Astrocyte of the cerebellum (primary cell): ENCODE results near the gene SULT2B1.
"Not testable (repeated sequence)": the region's sequence is repeated elsewhere in the genome, so short reads cannot be mapped to it uniquely, and the experiment has no call there.

Experiments used
- DNase-seq: peaks from one replicate; pipeline ENCODE4 v3.0.0-alpha.2; 2011; ENCODE audit warnings: low read depth
- H3K4me3 ChIP-seq: 2 replicates; pipeline ENCODE4 v1.5.1; 2011; ENCODE audit warnings: mild to moderate bottlenecking, low read depth, low read length, moderate library complexity
- CTCF ChIP-seq: IDR thresholded peaks from 2 replicates; pipeline ENCODE4 v1.5.1; 2012; ENCODE audit warnings: low read length, low read depth, moderate library complexity, mild to moderate bottlenecking; ENCODE audit errors: missing control alignments
- in situ Hi-C: cut with HindIII; loops from 2 replicates; pipeline ENCODE4 v1.10.0; 2017; ENCODE audit warnings: low sequenced_read_pairs

The SULT2B1 gene

DNA sequence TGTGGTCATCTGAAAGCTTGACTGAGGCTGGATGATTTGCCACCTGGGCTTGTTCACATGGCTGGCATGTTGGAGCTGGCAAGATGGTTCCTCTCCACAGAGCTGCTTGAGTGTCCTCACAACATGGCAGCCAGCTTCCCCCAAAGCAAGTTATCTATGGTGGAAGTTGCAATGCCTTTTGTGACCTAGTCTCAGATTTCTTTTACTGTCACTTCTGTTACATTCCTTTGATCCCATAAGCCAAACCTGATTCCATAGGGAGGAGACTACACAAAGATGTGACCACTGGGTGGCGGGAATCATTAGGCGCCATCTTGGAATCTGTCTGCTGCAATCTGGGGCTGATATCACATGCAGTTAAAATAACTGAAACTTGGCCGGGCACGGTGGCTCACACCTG is 22.8 kb upstream of the SULT2B1 start:
- no peak overlapping the region for H3K4me3 ChIP-seq
- DNase-seq: no peak
- in situ Hi-C loops: no loop called here
- TF ChIP-seq CTCF: no peak

GRCh38 chr19:48530066-48530720 is 21.8 kb upstream of the SULT2B1 start:
- DNase-seq: no peak
- no peak for TF ChIP-seq CTCF
- H3K4me3 ChIP-seq: no peak overlapping the region
- in situ Hi-C loops: no loop called here

DNA sequence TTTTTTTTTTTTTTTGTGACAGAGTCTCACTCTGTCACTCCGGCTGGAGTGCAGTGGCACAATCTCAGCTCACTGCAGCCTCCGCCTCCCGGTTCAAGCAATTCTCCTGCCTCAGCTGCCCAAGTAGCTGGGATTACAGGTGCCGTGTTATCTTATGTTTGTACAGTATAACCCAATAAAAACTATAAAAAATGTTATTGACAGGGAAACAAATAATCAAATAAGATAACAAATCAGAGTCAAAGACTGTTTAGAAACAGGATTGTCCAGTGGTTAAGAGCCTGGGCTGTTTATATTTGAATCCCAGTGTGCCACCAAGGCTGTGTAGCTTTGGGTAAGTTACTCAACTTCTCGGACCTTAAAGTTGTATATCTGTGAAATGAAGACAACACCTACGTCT is 21.2 kb upstream of the SULT2B1 start:
- in situ Hi-C loops: no loop called here
- no peak for TF ChIP-seq CTCF
- H3K4me3 ChIP-seq: no peak overlapping the region
- DNase-seq: no peak

DNA sequence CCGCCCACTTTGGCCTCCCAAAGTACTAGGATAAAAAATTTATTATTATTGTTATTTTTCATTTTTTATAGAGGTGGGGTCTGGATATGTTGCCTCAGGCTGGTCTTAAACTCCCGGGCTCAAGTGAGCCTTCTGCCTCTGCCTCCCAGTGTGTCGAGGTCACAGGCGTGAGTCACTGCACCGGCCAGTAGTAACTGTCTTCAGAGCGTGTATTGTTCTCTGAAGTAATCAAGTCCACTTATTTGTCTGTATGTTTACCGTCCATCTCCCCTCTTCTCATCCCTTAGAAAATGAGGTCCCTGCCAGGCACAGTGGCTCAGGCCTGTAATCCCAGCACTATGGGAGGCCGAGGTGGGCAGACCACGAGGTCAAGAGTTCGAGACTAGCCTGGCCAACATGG is 18.2 kb upstream of the SULT2B1 start:
- in situ Hi-C loops: no loop called here
- no peak for DNase-seq
- no peak overlapping the region for H3K4me3 ChIP-seq
- no peak for TF ChIP-seq CTCF

GRCh38 chr19:48537541-48537940 is 14.4 kb upstream of the SULT2B1 start:
- TF ChIP-seq CTCF: no peak
- no peak overlapping the region for H3K4me3 ChIP-seq
- DNase-seq: no peak
- in situ Hi-C loops: no loop called here

GRCh38 chr19:48538057-48538456 is 13.9 kb upstream of the SULT2B1 start:
- H3K4me3 ChIP-seq, DNase-seq, in situ Hi-C loops: not testable (repeated sequence)

GRCh38 chr19:48539503-48540096 is 12.4 kb upstream of the SULT2B1 start:
- no peak for DNase-seq
- no peak for TF ChIP-seq CTCF
- in situ Hi-C loops: no loop called here
- H3K4me3 ChIP-seq: no peak overlapping the region
